Neutrophil (primary cell): Measurements from ENCODE around the gene CLCN7.

Source experiments
- H3K27ac ChIP-seq: fragments of 200-600 bp; sonication (generic); 2 replicates; pipeline ENCODE4 v1.5.1; 2016; ENCODE audit warnings: mild to moderate bottlenecking, moderate library complexity
- H3K27me3 ChIP-seq: fragments of 200-600 bp; sonication (generic); 2 replicates; pipeline ENCODE4 v1.6.0; 2016; ENCODE audit warnings: mild to moderate bottlenecking
- H3K36me3 ChIP-seq: fragments of 200-600 bp; sonication (generic); 2 replicates; pipeline ENCODE4 v1.5.1; 2017
- H3K4me1 ChIP-seq, 2 experiments: fragments of 200-600 bp in 1 of 2; sonication (generic) in 1 of 2; 1 replicate in 1 of 2; 2 replicates in 1 of 2; pipeline versions ENCODE4 v1.5.1 to v1.6.1; 2013 to 2016; ENCODE audit warnings: low read depth in 1 of 2, low read length in 1 of 2, mild to moderate bottlenecking in 1 of 2, moderate library complexity in 1 of 2; ENCODE audit not compliant: control insufficient read depth in 1 of 2, insufficient read depth in 1 of 2
- H3K4me3 ChIP-seq, 2 experiments: fragments of 200-600 bp in 1 of 2; sonication (generic) in 1 of 2; 1 replicate in 1 of 2; 2 replicates in 1 of 2; pipeline ENCODE4 v1.5.1; 2013 to 2016; ENCODE audit warnings: low read depth in 1 of 2, low read length in 1 of 2, mild to moderate bottlenecking in 1 of 2, moderate library complexity in 1 of 2
- H3K9me3 ChIP-seq: fragments of 200-600 bp; sonication (generic); 2 replicates; pipeline ENCODE4 v1.5.1; 2016
- TF ChIP-seq, protein P1 (sequence below): fragments of 200-600 bp; sonication (generic); IDR thresholded peaks from 2 replicates; pipeline ENCODE4 v1.5.1; 2016; ENCODE audit warnings: antibody characterized with exemption

The CLCN7 gene

DNA sequence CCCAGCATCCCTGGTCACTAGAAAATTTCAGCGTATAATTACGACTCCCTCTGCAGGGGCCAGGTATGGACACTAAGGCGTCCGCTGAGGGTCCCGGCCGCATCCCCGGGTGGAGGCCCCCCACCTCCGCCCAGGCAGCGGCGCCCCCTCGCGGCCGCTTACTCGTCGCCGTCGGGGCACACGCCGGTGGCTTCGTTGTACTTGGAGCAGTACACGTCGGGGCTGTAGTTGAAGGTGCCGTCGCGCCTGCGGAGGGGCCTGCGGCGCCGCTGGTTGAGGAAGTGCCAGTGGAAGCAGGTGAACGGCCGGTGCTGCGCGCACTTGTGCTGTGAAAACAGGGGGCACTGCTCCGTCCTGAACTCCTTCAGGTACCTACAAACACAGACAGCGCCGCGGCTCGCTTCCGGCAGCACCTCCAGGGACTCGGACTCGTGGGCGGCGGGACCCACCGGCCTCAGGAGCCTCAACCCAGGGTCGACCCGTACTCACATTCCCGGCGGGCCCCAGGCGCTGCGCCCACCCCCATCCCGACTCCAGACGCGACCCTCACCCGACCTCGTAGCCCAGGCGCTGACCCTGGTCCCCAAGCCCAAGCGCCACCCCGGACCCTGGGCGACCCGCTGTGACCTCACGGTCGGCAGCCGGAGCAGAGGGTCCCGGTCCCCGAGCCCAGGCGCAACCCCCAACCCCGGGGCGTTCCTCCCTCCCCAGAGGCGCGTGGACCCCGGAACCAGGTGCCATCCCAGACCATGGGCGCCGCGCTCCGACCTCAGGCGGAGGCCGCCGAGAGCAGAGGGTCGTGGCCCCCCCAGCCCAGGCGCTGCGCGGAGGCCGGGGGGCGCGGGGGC is 60.9 kb downstream of the CLCN7 start:
- Histone ChIP-seq H3K36me3 (peaks cover 44% of the 10 kb centered on the region), H3K27me3 (no peaks in the 10 kb centered on the region), H3K4me3 (peak overlapping the region; percentile 74 to 83), H3K4me1 (peaks cover 20 to 24% of the 10 kb centered on the region in 2 experiments), H3K9me3 (no peaks in the 10 kb centered on the region), H3K27ac (peak overlapping the region; percentile 98)
- TF ChIP-seq, protein P1, sequence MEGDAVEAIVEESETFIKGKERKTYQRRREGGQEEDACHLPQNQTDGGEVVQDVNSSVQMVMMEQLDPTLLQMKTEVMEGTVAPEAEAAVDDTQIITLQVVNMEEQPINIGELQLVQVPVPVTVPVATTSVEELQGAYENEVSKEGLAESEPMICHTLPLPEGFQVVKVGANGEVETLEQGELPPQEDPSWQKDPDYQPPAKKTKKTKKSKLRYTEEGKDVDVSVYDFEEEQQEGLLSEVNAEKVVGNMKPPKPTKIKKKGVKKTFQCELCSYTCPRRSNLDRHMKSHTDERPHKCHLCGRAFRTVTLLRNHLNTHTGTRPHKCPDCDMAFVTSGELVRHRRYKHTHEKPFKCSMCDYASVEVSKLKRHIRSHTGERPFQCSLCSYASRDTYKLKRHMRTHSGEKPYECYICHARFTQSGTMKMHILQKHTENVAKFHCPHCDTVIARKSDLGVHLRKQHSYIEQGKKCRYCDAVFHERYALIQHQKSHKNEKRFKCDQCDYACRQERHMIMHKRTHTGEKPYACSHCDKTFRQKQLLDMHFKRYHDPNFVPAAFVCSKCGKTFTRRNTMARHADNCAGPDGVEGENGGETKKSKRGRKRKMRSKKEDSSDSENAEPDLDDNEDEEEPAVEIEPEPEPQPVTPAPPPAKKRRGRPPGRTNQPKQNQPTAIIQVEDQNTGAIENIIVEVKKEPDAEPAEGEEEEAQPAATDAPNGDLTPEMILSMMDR, result peak; percentile 50

- Histone ChIP-seq H3K27ac (no peak overlapping the region), H3K4me1 (peaks cover 28 to 34% of the 10 kb centered on the region in 2 experiments), H3K36me3 (peaks cover 50% of the 10 kb centered on the region), H3K27me3 (no peaks in the 10 kb centered on the region), H3K9me3 (no peaks in the 10 kb centered on the region), H3K4me3 (no peak overlapping the region)
- TF ChIP-seq, protein P1, result no peak
These were observed 62.0 kb downstream of the CLCN7 start for GRCh38 chr16:1412847-1413246.

DNA sequence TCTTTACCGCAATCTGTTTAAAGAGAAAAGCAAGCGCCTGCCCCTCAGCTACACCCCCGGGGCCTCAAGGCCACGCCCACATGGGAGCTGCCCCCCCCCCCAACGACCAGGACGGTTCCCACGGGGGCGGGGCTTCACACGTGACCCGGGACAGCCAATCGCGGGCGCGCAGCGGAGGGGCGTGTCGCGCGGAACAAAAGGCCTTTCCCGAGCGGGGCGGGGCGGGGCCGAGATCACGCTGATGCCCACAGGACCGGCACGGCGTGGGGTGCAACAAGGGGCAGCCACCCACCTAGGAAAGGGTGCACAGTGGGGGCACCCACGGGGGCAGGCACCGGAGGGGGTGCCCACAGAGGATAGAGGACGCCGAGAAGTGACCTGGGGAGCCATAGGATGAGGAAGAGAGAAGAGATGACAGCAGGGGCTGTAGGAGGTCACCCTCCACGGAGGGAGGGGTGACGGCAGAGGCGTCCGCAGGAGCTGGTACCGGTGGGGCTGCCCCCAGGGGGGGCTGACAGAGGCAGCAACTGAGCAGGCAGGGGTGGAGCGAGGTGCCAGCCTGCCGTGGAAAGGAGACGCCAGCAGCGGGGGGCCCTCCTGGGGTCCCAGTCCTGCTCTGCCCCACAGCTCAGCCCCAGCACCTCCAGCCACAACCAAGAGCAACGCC is 66.5 kb downstream of the CLCN7 start:
- H3K36me3 ChIP-seq, result peaks cover 89% of the 10 kb centered on the region
- peak overlapping the region; percentile 35 to 43 for H3K4me3 ChIP-seq
- H3K27ac ChIP-seq, result peak overlapping the region; percentile 59
- H3K9me3 ChIP-seq, result no peaks in the 10 kb centered on the region
- no peaks in the 10 kb centered on the region for H3K27me3 ChIP-seq
- H3K4me1 ChIP-seq, result peaks cover 19 to 31% of the 10 kb centered on the region in 2 experiments
- TF ChIP-seq, protein P1, result no peak

DNA sequence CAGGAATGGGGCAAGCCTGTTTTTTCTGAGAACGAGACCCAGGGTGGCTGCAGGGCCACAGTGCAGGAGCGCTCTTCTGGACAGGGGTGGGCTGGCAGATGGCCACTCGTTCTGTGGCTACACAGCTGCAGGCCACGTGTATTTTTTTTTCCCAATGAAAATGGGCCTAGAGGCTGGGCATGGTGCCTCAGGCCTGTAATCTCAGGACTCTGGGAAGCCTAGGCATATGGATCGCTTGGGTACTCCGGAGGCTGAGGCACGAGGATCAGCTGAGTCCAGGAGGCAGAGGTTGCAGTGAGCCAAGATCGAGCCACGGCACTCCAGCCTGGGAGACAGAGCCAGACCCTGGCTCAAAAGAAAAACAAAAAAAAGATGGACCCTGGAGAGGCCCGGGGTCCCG is 67.1 kb downstream of the CLCN7 start:
- Histone ChIP-seq H3K4me3 (no peak overlapping the region), H3K4me1 (peaks cover 14 to 27% of the 10 kb centered on the region in 2 experiments), H3K9me3 (no peaks in the 10 kb centered on the region), H3K27me3 (no peaks in the 10 kb centered on the region), H3K36me3 (peaks cover 89% of the 10 kb centered on the region), H3K27ac (peak overlapping the region; percentile 59)
- TF ChIP-seq, protein P1, result no peak

GRCh38 chr16:1403733-1404132 is 71.1 kb downstream of the CLCN7 start:
- H3K27ac ChIP-seq, result no peak overlapping the region
- H3K9me3 ChIP-seq, result no peaks in the 10 kb centered on the region
- TF ChIP-seq, protein P1, result no peak
- no peak overlapping the region for H3K4me3 ChIP-seq
- H3K4me1 ChIP-seq, result peaks cover 10 to 11% of the 10 kb centered on the region in 2 experiments
- H3K36me3 ChIP-seq, result peaks cover 91% of the 10 kb centered on the region
- no peaks in the 10 kb centered on the region for H3K27me3 ChIP-seq
